ENCODE results near the gene FGGY.
A peak's percentile ranks its signal among the peaks of the same experiment; 100 is the strongest.
"Not testable (repeated sequence)": the region's sequence is repeated elsewhere in the genome, so short reads cannot be mapped to it uniquely, and the experiment has no call there.

FGGY gene

GRCh38 chr1:59288046-59288445 is 8.8 kb upstream of the FGGY start:
- DNase-seq (ENCODE audit: low spot score): no peak

- no peak for DNase-seq (ENCODE audit: low spot score)
Measured at GRCh38 chr1:59289570-59289969, 7.3 kb upstream of the FGGY start.

GRCh38 chr1:59290193-59290949 is 6.5 kb upstream of the FGGY start:
- no peak for DNase-seq (ENCODE audit: low spot score)

GRCh38 chr1:59291561-59291960 is 5.3 kb upstream of the FGGY start:
- no peak for DNase-seq (ENCODE audit: low spot score)

GRCh38 chr1:59292562-59292961 is 4.3 kb upstream of the FGGY start:
- DNase-seq (ENCODE audit: low spot score): peak; percentile 17

GRCh38 chr1:59293206-59293605 is 3.7 kb upstream of the FGGY start:
- no peak for DNase-seq (ENCODE audit: low spot score)

- DNase-seq (ENCODE audit: low spot score): no peak
Measured at GRCh38 chr1:59293849-59294248, 3.0 kb upstream of the FGGY start.

GRCh38 chr1:59294423-59294822 is 2.5 kb upstream of the FGGY start:
- DNase-seq (ENCODE audit: low spot score): no peak

- no peak for DNase-seq (ENCODE audit: low spot score)
Measured at GRCh38 chr1:59295618-59296017, 1.3 kb upstream of the FGGY start.

- no peak for DNase-seq (ENCODE audit: low spot score)
Measured at GRCh38 chr1:59298026-59298583, 1.2 kb downstream of the FGGY start.

- no peak for DNase-seq (ENCODE audit: low spot score)
Measured at GRCh38 chr1:59298710-59299346, 1.9 kb downstream of the FGGY start.

- not testable (repeated sequence) for DNase-seq (ENCODE audit: low spot score)
Measured at GRCh38 chr1:59299670-59300069, 2.8 kb downstream of the FGGY start.

GRCh38 chr1:59302297-59302696 is 5.4 kb downstream of the FGGY start:
- DNase-seq (ENCODE audit: low spot score): no peak

GRCh38 chr1:59302871-59303270 is 6.0 kb downstream of the FGGY start:
- DNase-seq (ENCODE audit: low spot score): no peak

GRCh38 chr1:59305188-59305587 is 8.3 kb downstream of the FGGY start:
- DNase-seq (ENCODE audit: low spot score): no peak

- DNase-seq (ENCODE audit: low spot score): no peak
Measured at GRCh38 chr1:59307591-59307990, 10.7 kb downstream of the FGGY start.

- DNase-seq (ENCODE audit: low spot score): no peak
Measured at GRCh38 chr1:59308839-59309238, 11.9 kb downstream of the FGGY start.

- no peak for DNase-seq (ENCODE audit: low spot score)
Measured at GRCh38 chr1:59309392-59309791, 12.5 kb downstream of the FGGY start.

- no peak for DNase-seq (ENCODE audit: low spot score)
Measured at GRCh38 chr1:59309795-59310548, 13.1 kb downstream of the FGGY start.

- no peak for DNase-seq (ENCODE audit: low spot score)
Measured at GRCh38 chr1:59310549-59311250, 13.8 kb downstream of the FGGY start.

- no peak for DNase-seq (ENCODE audit: low spot score)
Measured at GRCh38 chr1:59314776-59315528, 18.1 kb downstream of the FGGY start.

Measured in CD4-positive, alpha-beta T cell treated with Interleukin-2 at 100 ng/mL for 4 hours (primary cell).